Coronary artery (tissue), 2 donors: Measurements from ENCODE around the gene ACTL7B.

Experiments
- DNase-seq: peaks from one replicate; pipeline ENCODE4 v3.0.0-alpha.2; 2017; ENCODE audit warnings: low spot score
- H3K27ac ChIP-seq, 2 donors: fragments of 200-600 bp; sonication (generic); one replicate each; pipeline ENCODE4 v1.5.1; 2016 to 2019
- H3K4me3 ChIP-seq: fragments of 200-600 bp; sonication (generic); 2 replicates; pipeline ENCODE4 v1.5.1; 2016; ENCODE audit warnings: mild to moderate bottlenecking, moderate library complexity
- CTCF ChIP-seq: fragments of 200-600 bp; sonication (generic); IDR thresholded peaks from one replicate; pipeline ENCODE4 v1.5.1; 2019; ENCODE audit warnings: antibody characterized with exemption

ACTL7B gene

GRCh38 chr9:108836319-108836718 is 19.5 kb downstream of the ACTL7B start:
- no peak for DNase-seq
- H3K4me3 ChIP-seq, result no peak overlapping the region
- no peak overlapping the region for H3K27ac ChIP-seq
- TF ChIP-seq CTCF, result no peak

- Histone ChIP-seq H3K4me3 (no peak overlapping the region), H3K27ac (no peak overlapping the region)
- DNase-seq, result no peak
- TF ChIP-seq CTCF, result no peak
Measured at GRCh38 chr9:108835831-108836230, 20.0 kb downstream of the ACTL7B start.

GRCh38 chr9:108834959-108835665 is 20.7 kb downstream of the ACTL7B start:
- Histone ChIP-seq H3K27ac (no peak overlapping the region), H3K4me3 (no peak overlapping the region)
- no peak for DNase-seq
- no peak for TF ChIP-seq CTCF

GRCh38 chr9:108832179-108832500 is 23.6 kb downstream of the ACTL7B start:
- Histone ChIP-seq H3K4me3 (no peak overlapping the region), H3K27ac (no peak overlapping the region)
- no peak for TF ChIP-seq CTCF
- no peak for DNase-seq

- no peak for DNase-seq
- Histone ChIP-seq H3K27ac (no peak overlapping the region), H3K4me3 (no peak overlapping the region)
- no peak for TF ChIP-seq CTCF
Measured at GRCh38 chr9:108831496-108832178, 24.1 kb downstream of the ACTL7B start.

- no peak overlapping the region for H3K27ac ChIP-seq
- TF ChIP-seq CTCF, result no peak
- DNase-seq, result no peak
- H3K4me3 ChIP-seq, result no peak overlapping the region
Measured at GRCh38 chr9:108830272-108830671, 25.5 kb downstream of the ACTL7B start.

- no peak for TF ChIP-seq CTCF
- no peak overlapping the region for H3K4me3 ChIP-seq
- no peak for DNase-seq
- no peak overlapping the region for H3K27ac ChIP-seq
Measured at GRCh38 chr9:108823829-108824228, 32.0 kb downstream of the ACTL7B start.
